GM20000 (cell line): ENCODE data around the gene TPRA1.

Source experiments
- DNase-seq: peaks from one replicate; pipeline ENCODE4 v3.0.0; 2012; ENCODE audit warnings: low spot score
- TF ChIP-seq, protein P1 (sequence below): IDR thresholded peaks from 2 replicates; pipeline ENCODE4 v1.5.1; 2012; ENCODE audit warnings: mild to moderate bottlenecking, control low read depth; ENCODE audit errors: extremely low read depth, missing control alignments

The TPRA1 gene

DNA sequence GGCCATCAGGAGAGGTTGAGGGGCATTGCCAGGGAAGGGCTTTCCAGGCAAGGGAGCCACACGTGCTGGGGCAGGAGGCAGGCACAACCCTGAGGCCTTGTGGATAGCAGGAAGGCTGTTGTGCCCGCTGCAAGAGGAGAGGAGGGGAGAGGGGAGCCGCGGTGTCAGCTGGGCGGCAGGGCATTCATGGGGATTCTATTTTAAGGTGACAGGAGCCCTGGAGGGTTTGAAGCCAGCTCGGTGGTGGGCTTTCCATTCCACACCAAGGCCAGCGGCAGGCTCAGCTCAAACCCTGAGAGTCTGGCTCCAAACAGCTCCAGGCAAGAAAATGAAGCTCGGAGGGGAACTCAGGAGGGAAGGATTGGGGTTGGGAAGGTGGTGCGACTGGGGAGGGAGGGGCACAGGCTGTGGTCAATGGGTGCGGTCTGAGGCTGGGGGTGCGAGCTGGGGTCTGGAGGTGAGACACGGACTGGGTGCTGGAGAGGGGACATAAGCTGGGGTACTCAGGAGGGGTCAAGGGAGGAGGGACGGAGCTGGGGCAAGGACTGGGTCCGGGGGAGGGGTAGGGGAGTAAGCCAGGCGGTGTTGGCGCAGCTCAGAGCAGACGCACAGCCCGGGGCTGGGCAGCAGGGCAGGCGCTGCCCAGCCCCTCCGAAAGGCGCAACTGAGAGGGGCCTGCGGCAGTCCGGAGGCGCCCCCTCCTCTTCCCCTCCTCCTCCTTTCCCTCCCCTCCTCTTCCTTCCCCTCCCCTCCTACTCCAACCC, 43.4 kb downstream of the TPRA1 start:
- TF ChIP-seq, protein P1, sequence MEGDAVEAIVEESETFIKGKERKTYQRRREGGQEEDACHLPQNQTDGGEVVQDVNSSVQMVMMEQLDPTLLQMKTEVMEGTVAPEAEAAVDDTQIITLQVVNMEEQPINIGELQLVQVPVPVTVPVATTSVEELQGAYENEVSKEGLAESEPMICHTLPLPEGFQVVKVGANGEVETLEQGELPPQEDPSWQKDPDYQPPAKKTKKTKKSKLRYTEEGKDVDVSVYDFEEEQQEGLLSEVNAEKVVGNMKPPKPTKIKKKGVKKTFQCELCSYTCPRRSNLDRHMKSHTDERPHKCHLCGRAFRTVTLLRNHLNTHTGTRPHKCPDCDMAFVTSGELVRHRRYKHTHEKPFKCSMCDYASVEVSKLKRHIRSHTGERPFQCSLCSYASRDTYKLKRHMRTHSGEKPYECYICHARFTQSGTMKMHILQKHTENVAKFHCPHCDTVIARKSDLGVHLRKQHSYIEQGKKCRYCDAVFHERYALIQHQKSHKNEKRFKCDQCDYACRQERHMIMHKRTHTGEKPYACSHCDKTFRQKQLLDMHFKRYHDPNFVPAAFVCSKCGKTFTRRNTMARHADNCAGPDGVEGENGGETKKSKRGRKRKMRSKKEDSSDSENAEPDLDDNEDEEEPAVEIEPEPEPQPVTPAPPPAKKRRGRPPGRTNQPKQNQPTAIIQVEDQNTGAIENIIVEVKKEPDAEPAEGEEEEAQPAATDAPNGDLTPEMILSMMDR: no peak
- DNase-seq: peak; percentile 36

GRCh38 chr3:127546554-127546953, 44.0 kb downstream of the TPRA1 start:
- TF ChIP-seq, protein P1: no peak
- no peak for DNase-seq

DNA sequence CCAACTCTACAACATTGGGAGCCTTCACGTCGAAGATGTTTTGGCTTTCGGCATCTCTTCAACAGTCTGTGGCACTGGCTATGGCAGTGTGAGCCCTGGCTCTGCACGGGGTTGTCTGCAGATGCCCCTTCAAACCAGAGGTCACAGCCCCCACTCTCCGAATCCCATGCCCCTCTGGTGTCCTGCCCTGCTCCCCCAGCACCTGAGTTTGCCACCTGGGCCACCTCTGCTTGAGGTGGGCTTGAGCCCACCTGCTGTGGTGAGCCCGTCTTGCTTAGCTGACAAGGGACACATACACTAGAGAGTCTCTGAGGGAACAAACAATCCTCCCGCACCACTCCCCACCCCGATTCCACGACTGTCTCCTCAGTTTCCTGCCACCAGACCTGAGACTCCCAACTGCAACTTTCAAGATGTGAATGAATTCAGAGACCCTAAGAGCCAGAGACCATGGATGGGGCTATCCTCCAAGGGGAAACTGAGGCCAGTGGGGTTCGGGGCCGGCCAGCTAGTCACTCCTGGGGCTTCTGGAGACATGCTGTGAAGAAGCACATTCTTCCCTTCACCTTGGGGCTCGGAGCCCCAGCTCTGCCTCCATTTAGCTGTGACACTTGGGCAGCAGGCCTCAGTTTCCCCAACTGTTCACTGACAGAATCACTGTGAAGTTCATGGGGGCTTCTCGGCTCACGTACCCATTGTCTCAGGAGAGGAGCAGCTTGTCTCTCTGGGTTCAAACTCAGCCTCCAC, 44.6 kb downstream of the TPRA1 start:
- DNase-seq: no peak
- TF ChIP-seq, protein P1: no peak

- DNase-seq: no peak
- TF ChIP-seq, protein P1: no peak
Observed at GRCh38 chr3:127545216-127545615, 45.3 kb downstream of the TPRA1 start.

DNA sequence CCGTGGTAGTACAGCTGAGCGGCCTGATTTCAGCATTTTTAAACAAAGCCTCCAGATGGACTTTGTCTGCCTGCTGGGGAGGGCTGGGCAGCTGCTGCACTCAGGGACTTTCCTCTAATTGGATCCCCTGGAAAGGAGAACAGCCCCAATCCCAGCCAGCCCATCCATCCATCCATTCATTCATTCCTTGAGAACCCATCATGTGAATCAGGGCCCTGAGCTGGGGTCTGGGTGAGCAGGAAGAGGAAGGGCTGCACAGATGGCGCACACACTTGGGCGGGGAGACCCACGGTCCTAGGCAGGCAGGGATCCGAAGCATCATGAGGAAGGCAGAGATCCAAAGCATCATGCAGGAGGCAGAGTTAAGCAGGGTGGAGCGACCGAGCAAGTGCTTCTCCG, 45.7 kb downstream of the TPRA1 start:
- TF ChIP-seq, protein P1: no peak
- DNase-seq: no peak

GRCh38 chr3:127544192-127544802, 46.2 kb downstream of the TPRA1 start:
- TF ChIP-seq, protein P1: peak; percentile 87
- DNase-seq: peak; percentile 88

- TF ChIP-seq, protein P1: no peak
- DNase-seq: no peak
Observed at GRCh38 chr3:127543441-127543840, 47.1 kb downstream of the TPRA1 start.
